HG03521 (cell line): ENCODE data around the gene GMIP.

Experiments
- ATAC-seq: cut with Tn5 transposase; IDR thresholded peaks from one replicate; pipeline ENCODE4 v1.9.1; 2021; ENCODE audit warnings: mild to moderate bottlenecking, moderate library complexity; ENCODE audit not compliant: unreplicated experiment

The GMIP gene

GRCh38 chr19:19659646-19660245 lies 16.3 kb upstream of the GMIP start:
- ATAC-seq = no peak

GRCh38 chr19:19657397-19657783 lies 13.9 kb upstream of the GMIP start:
- ATAC-seq = no peak

- no peak for ATAC-seq
These were observed 13.3 kb upstream of the GMIP start for GRCh38 chr19:19656451-19657396.

GRCh38 chr19:19655641-19656343 lies 12.3 kb upstream of the GMIP start:
- ATAC-seq = no peak

- no peak for ATAC-seq
These were observed 11.7 kb upstream of the GMIP start for GRCh38 chr19:19655051-19655594.

- no peak for ATAC-seq
These were observed 11.0 kb upstream of the GMIP start for GRCh38 chr19:19654441-19654840.

- no peak for ATAC-seq
These were observed 10.2 kb upstream of the GMIP start for GRCh38 chr19:19653597-19654147.

GRCh38 chr19:19652482-19653295 lies 9.2 kb upstream of the GMIP start:
- no peak for ATAC-seq

GRCh38 chr19:19651076-19651475 lies 7.6 kb upstream of the GMIP start:
- ATAC-seq = no peak

- ATAC-seq = no peak
These were observed 6.9 kb upstream of the GMIP start for GRCh38 chr19:19650331-19650730.

GRCh38 chr19:19649580-19649995 lies 6.1 kb upstream of the GMIP start:
- ATAC-seq = no peak

GRCh38 chr19:19649155-19649554 lies 5.7 kb upstream of the GMIP start:
- no peak for ATAC-seq

GRCh38 chr19:19647037-19647835 lies 3.8 kb upstream of the GMIP start:
- no peak for ATAC-seq

GRCh38 chr19:19645233-19645870 lies 1.9 kb upstream of the GMIP start:
- ATAC-seq = no peak

GRCh38 chr19:19644054-19644388 lies 564 bp upstream of the GMIP start:
- no peak for ATAC-seq

GRCh38 chr19:19642506-19643157 lies 825 bp downstream of the GMIP start:
- ATAC-seq = peak; percentile 10

GRCh38 chr19:19637523-19638251 lies 5.8 kb downstream of the GMIP start:
- no peak for ATAC-seq

GRCh38 chr19:19637186-19637522 lies 6.3 kb downstream of the GMIP start:
- no peak for ATAC-seq
